H1 (cell line): ENCODE measurements around the gene ANKFN1. TPM values are rescaled to one million over a fixed set of nuclear protein-coding genes. Genes with fewer than 3 reads are reported as not detected.

Experiments
- CTCF ChIA-PET: fragments of 300-600 bp; sonication (Branson Sonifier 250); formaldehyde crosslinking; loops from one replicate; lab custom pipeline; 2021; ENCODE audit not compliant: partially characterized antibody; lab: Charles Lee
- POLR2A ChIA-PET: fragments of 300-600 bp; sonication (Branson Sonifier 250); formaldehyde crosslinking; loops from one replicate; lab custom pipeline; 2021; ENCODE audit warnings: inconsistent platforms; ENCODE audit not compliant: partially characterized antibody; lab: Charles Lee
- DNase-seq, 2 experiments: peaks; one replicate each; pipeline versions ENCODE4 v3.0.0 to v3.0.0-alpha.2; 2010 to 2022; ENCODE audit warnings: low spot score in 2 of 2, low read depth in 1 of 2, mixed read lengths in 1 of 2
- FAIRE-seq: peaks from 2 replicates; lab custom pipeline; 2011; peaks lifted over from hg19 to GRCh38; lab: Jason Lieb, UNC
- H2AFZ ChIP-seq: 2 replicates; pipeline ENCODE4 v1.8.1; 2012; ENCODE audit warnings: low read length, inconsistent platforms
- H2AK5ac ChIP-seq: 2 replicates; pipeline ENCODE4 v1.6.1; 2013; ENCODE audit warnings: low read depth, low read length
- H2BK120ac ChIP-seq: replicated peaks from 2 replicates; pipeline ENCODE3; 2013; ENCODE audit warnings: low read depth, low read length, inconsistent platforms
- H2BK12ac ChIP-seq: 2 replicates; pipeline ENCODE4 v1.6.1; 2013; ENCODE audit warnings: low read depth, low read length
- H2BK15ac ChIP-seq: 2 replicates; pipeline ENCODE4 v1.6.1; 2013; ENCODE audit warnings: low read length
- H2BK20ac ChIP-seq: 2 replicates; pipeline ENCODE4 v1.6.1; 2013; ENCODE audit warnings: low read length
- H2BK5ac ChIP-seq: 2 replicates; pipeline ENCODE4 v1.6.1; 2013; ENCODE audit warnings: low read depth, low read length
- H3K14ac ChIP-seq: 2 replicates; pipeline ENCODE4 v1.6.1; 2013; ENCODE audit warnings: inconsistent platforms; ENCODE audit not compliant: insufficient read length
- H3K18ac ChIP-seq: 2 replicates; pipeline ENCODE4 v1.6.1; 2013; ENCODE audit warnings: low read length; ENCODE audit errors: extremely low read depth
- H3K23ac ChIP-seq: 2 replicates; pipeline ENCODE4 v1.6.1; 2013; ENCODE audit warnings: inconsistent platforms; ENCODE audit not compliant: insufficient read length
- H3K23me2 ChIP-seq: 2 replicates; pipeline ENCODE4 v1.6.1; 2013; ENCODE audit warnings: low read depth, low read length
- H3K27ac ChIP-seq: 2 replicates; pipeline ENCODE4 v1.6.1; 2011; ENCODE audit warnings: low read depth, low read length, inconsistent platforms
- H3K27me3 ChIP-seq, 4 experiments: replicated peaks in 1 of 4; 1 replicate in 1 of 4; 2 replicates in 3 of 4; pipeline versions ENCODE4 v1.6.1 to v1.8.1; 2011 to 2013; ENCODE audit warnings: low read length in 3 of 4, mild to moderate bottlenecking in 3 of 4, inconsistent platforms in 2 of 4, mixed read lengths in 2 of 4, moderate library complexity in 1 of 4; ENCODE audit not compliant: control insufficient read depth in 3 of 4, insufficient read depth in 3 of 4; ENCODE audit errors: extremely low read depth in 1 of 4
- H3K36me3 ChIP-seq, 4 experiments: 2 replicates each; pipeline versions ENCODE4 v1.6.1 to v1.8.1; 2011 to 2013; ENCODE audit warnings: mild to moderate bottlenecking in 4 of 4, low read length in 3 of 4, moderate library complexity in 2 of 4, control low read depth in 1 of 4, inconsistent platforms in 1 of 4; ENCODE audit not compliant: insufficient read depth in 4 of 4, control insufficient read depth in 2 of 4
- H3K4ac ChIP-seq: replicated peaks from 2 replicates; pipeline ENCODE3; 2013; ENCODE audit warnings: low read length, low read depth, mixed read lengths, inconsistent platforms; ENCODE audit not compliant: insufficient read length
- H3K4me1 ChIP-seq, 4 experiments: replicated peaks in 1 of 4; 1 replicate in 1 of 4; 2 replicates in 3 of 4; pipeline versions ENCODE4 v1.6.1 to v1.8.1; 2011 to 2013; ENCODE audit warnings: low read length in 3 of 4, inconsistent platforms in 2 of 4, mixed read lengths in 1 of 4; ENCODE audit not compliant: insufficient read depth in 4 of 4, control insufficient read depth in 3 of 4
- H3K4me2 ChIP-seq, 2 experiments: 2 replicates each; pipeline versions ENCODE4 v1.6.1 to v1.8.1; 2011 to 2013; ENCODE audit warnings: low read depth in 2 of 2, low read length in 2 of 2, control low read depth in 1 of 2, inconsistent platforms in 1 of 2, mild to moderate bottlenecking in 1 of 2; ENCODE audit not compliant: insufficient read depth in 1 of 2
- H3K4me3 ChIP-seq, 4 experiments: fragments of 200-600, 300-600 bp in 1 of 4; sonication (generic), shearing (Covaris generic), sonication (Bioruptor Twin) in 1 of 4; 2 replicates each; pipeline versions ENCODE4 v1.5.1 to v1.8.1; 2011 to 2016; ENCODE audit warnings: low read length in 4 of 4, low read depth in 3 of 4, control low read depth in 2 of 4, inconsistent platforms in 2 of 4, mild to moderate bottlenecking in 2 of 4, mixed read lengths in 1 of 4, moderate library complexity in 1 of 4; ENCODE audit not compliant: insufficient read depth in 2 of 4; ENCODE audit errors: extremely low read depth in 1 of 4
- H3K56ac ChIP-seq: replicated peaks from 2 replicates; pipeline ENCODE3; 2013; ENCODE audit warnings: low read depth, mild to moderate bottlenecking, mixed read lengths, low read length, inconsistent platforms; ENCODE audit not compliant: insufficient read length
- H3K79me1 ChIP-seq: 2 replicates; pipeline ENCODE4 v1.6.1; 2013; ENCODE audit warnings: low read depth, low read length, control low read depth
- H3K79me2 ChIP-seq, 2 experiments: 2 replicates each; pipeline versions ENCODE4 v1.6.1 to v1.8.1; 2012 to 2013; ENCODE audit warnings: low read length in 2 of 2, mild to moderate bottlenecking in 2 of 2, inconsistent platforms in 1 of 2; ENCODE audit not compliant: insufficient read depth in 2 of 2, control insufficient read depth in 1 of 2
- H3K9ac ChIP-seq, 4 experiments: replicated peaks in 1 of 4; 1 replicate in 1 of 4; 2 replicates in 3 of 4; pipeline versions ENCODE4 v1.6.1 to v1.8.1; 2011 to 2013; ENCODE audit warnings: low read depth in 3 of 4, low read length in 3 of 4, control low read depth in 2 of 4, mild to moderate bottlenecking in 2 of 4, moderate library complexity in 2 of 4, inconsistent platforms in 1 of 4; ENCODE audit errors: extremely low read depth in 1 of 4
- H3K9me3 ChIP-seq, 2 experiments: 2 replicates each; pipeline versions ENCODE4 v1.6.1 to v1.8.1; 2012 to 2013; ENCODE audit warnings: mild to moderate bottlenecking in 2 of 2, moderate library complexity in 2 of 2, control low read depth in 1 of 2, inconsistent platforms in 1 of 2, low read depth in 1 of 2, low read length in 1 of 2, mixed read lengths in 1 of 2; ENCODE audit not compliant: insufficient read depth in 2 of 2
- H4K20me1 ChIP-seq, 2 experiments: replicated peaks in 1 of 2; 2 replicates each; pipeline versions ENCODE3 to v1.8.1; 2011 to 2013; ENCODE audit warnings: inconsistent platforms in 2 of 2, low read length in 2 of 2, mild to moderate bottlenecking in 1 of 2; ENCODE audit not compliant: insufficient read depth in 2 of 2, control insufficient read depth in 1 of 2
- H4K5ac ChIP-seq: 2 replicates; pipeline ENCODE4 v1.6.1; 2013; ENCODE audit warnings: low read length, low read depth, mixed read lengths, inconsistent platforms; ENCODE audit not compliant: insufficient read length
- H4K8ac ChIP-seq: 2 replicates; pipeline ENCODE4 v1.8.0; 2013; ENCODE audit warnings: mild to moderate bottlenecking, moderate library complexity, low read length, inconsistent platforms; ENCODE audit not compliant: insufficient read depth; ENCODE audit errors: extremely low read depth
- H4K91ac ChIP-seq: replicated peaks from 2 replicates; pipeline ENCODE3; 2013; ENCODE audit warnings: low read length, mixed read lengths, inconsistent platforms; ENCODE audit not compliant: insufficient read length
- CEBPB ChIP-seq: IDR thresholded peaks from 2 replicates; pipeline ENCODE4 v1.6.1; 2012; ENCODE audit warnings: low read depth, low read length
- CREB1 ChIP-seq: IDR thresholded peaks from 2 replicates; pipeline ENCODE4 v1.6.1; 2012; ENCODE audit warnings: inconsistent platforms
- HDAC6 ChIP-seq: IDR thresholded peaks from one replicate; pipeline ENCODE4 v1.7.1; 2012; ENCODE audit warnings: low read depth, mild to moderate bottlenecking, inconsistent platforms, low read length, moderate library complexity
- SIRT6 ChIP-seq: IDR thresholded peaks from one replicate; pipeline ENCODE4 v1.7.1; 2012; ENCODE audit warnings: low read length, inconsistent platforms
- TEAD4 ChIP-seq: IDR thresholded peaks from 2 replicates; pipeline ENCODE4 v1.6.1; 2012; ENCODE audit warnings: low read depth, low read length, inconsistent platforms, mixed read lengths
- WGBS, 2 experiments: shearing (Covaris generic) in 1 of 2; methylation state at CpG; one replicate each; pipeline versions ENCODE4 v1.1.6 to v1.1.7; 2013 to 2015; ENCODE audit warnings: low lambda C conversion rate in 2 of 2, mixed read lengths in 2 of 2, inconsistent platforms in 1 of 2, low coverage in 1 of 2, missing lambda C conversion rate in 1 of 2; ENCODE audit not compliant: insufficient replicate concordance in 2 of 2, insufficient coverage in 1 of 2, insufficient read length in 1 of 2; ENCODE audit errors: extremely low coverage in 1 of 2, missing lambda C conversion rate in 1 of 2; 5-methylcytosine and 5-hydroxymethylcytosine counted together
- polyA plus RNA-seq, 7 experiments: library from polyadenylated mRNA; depleted of rRNA in 3 of 7; stranded (reverse) in 5 of 7; unstranded in 2 of 7; fragments of >200 nt in 5 of 7; fragments of 200-250 nt in 2 of 7; gene quantifications; 1 replicate in 5 of 7; 2 replicates in 1 of 7; 4 replicates in 1 of 7; pipeline versions ENCODE4 v1.2.1 to v1.2.3, GENCODE V29; 2011 to 2013; ENCODE audit warnings: missing spikeins in 2 of 7, mixed read lengths in 2 of 7
- total RNA-seq: library from RNA; stranded (reverse); fragmentation: NEBNext Ultra II Directional; extraction: Animal tissue kit (Norgen Biotek cat#: 25700); gene quantifications from 2 replicates; pipeline ENCODE4 v1.2.1, GENCODE V29; 2021
- TF ChIP-seq, protein P1 (sequence below): IDR thresholded peaks from 2 replicates; pipeline ENCODE4 v1.6.1; 2012; ENCODE audit warnings: inconsistent platforms

Gene ANKFN1
- total and polyA plus RNA-seq, 2 of the 8 experiments (the other 6 are each of a cell fraction or from before 2014, with no cell fraction given), result not detected

DNA sequence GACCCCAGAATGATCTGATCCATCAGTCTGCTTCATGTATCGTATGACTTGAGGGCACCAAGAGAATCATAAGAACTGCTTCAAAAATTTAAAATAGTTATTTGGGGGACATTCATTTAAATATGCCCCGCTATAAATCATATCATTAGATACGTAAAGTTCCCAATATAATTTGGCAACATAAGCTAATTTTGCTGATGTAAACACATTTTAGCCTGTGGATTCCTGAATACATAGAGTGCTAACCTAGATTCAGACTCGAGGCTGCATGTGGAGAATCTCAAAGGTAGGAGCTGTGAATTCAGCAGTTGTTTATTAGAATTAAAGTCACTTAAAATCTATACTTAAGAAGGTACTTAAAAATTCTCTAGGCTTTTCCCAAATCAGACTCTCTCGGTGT lies 24.9 kb downstream of the ANKFN1 start:
- Histone ChIP-seq H3K4me1 (no peaks in the 10 kb centered on the region; a peak in 2 of 7 replicates), H2BK120ac (no peak overlapping the region), H3K14ac (no peak overlapping the region), H4K8ac (no peak overlapping the region), H3K79me2 (no peaks in the 10 kb centered on the region), H3K27me3 (no peaks in the 10 kb centered on the region), H3K23ac (no peak overlapping the region), H3K56ac (no peak overlapping the region), H3K79me1 (no peaks in the 10 kb centered on the region), H3K9me3 (no peaks in the 10 kb centered on the region), H3K4me3 (no peak overlapping the region), H2BK15ac (no peak overlapping the region), H3K27ac (no peak overlapping the region), H3K18ac (no peak overlapping the region), H3K9ac (no peak overlapping the region), H2AK5ac (no peak overlapping the region), H4K91ac (no peak overlapping the region), H4K5ac (no peak overlapping the region), H3K4me2 (no peak overlapping the region), H3K23me2 (no peaks in the 10 kb centered on the region), H2BK20ac (no peak overlapping the region), H2BK5ac (no peak overlapping the region), H3K4ac (no peak overlapping the region), H3K36me3 (no peaks in the 10 kb centered on the region), H2AFZ (no peak overlapping the region), H2BK12ac (no peak overlapping the region), H4K20me1 (no peaks in the 10 kb centered on the region)
- POLR2A ChIA-PET, result no interaction called here
- DNase-seq (no peak), FAIRE-seq (no peak)
- TF ChIP-seq SIRT6, result no peak
- no peak for TF ChIP-seq CEBPB
- TF ChIP-seq CREB1, result no peak
- TF ChIP-seq HDAC6, result no peak
- TF ChIP-seq TEAD4, result no peak
- TF ChIP-seq, protein P1, sequence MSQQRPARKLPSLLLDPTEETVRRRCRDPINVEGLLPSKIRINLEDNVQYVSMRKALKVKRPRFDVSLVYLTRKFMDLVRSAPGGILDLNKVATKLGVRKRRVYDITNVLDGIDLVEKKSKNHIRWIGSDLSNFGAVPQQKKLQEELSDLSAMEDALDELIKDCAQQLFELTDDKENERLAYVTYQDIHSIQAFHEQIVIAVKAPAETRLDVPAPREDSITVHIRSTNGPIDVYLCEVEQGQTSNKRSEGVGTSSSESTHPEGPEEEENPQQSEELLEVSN, result no peak
- 93% methylated on average over 5 of the region's 5 CpGs; no CpG with 5 or more reads in 1 of the 2 experiments for WGBS, 2 experiments
- CTCF ChIA-PET, result no interaction called here
